A549 (cell line): ENCODE results near the gene ASB5. TPM values are rescaled to one million over a fixed set of nuclear protein-coding genes. Genes with fewer than 3 reads are reported as not detected.

Experiments
- ATAC-seq, 2 experiments: fragments of 200-7000 bp in 1 of 2; fragments of >200 bp in 1 of 2; cut with Nextera tagmentation in 1 of 2; cut with Tn5 transposase in 1 of 2; 3 replicates each; pipeline versions ENCODE4 v1.8.0 to v1.9.1; 2018 to 2020; ENCODE audit warnings: mild to moderate bottlenecking in 1 of 2, moderate library complexity in 1 of 2
- CTCF ChIA-PET: fragments of 300-600 bp; sonication (Branson Sonifier 250); formaldehyde crosslinking; extraction: SDS; loops from one replicate; lab custom pipeline; 2021; ENCODE audit warnings: antibody characterized with exemption, inconsistent platforms; lab: Yijun Ruan, JAX
- POLR2A ChIA-PET: fragments of 350-600 bp; formaldehyde crosslinking; extraction: SDS; loops from one replicate; lab custom pipeline; 2021; ENCODE audit warnings: antibody characterized with exemption, inconsistent platforms; lab: Yijun Ruan, JAX
- DNase-seq, 2 experiments: peaks; one replicate each; pipeline versions ENCODE4 v3.0.0 to v3.0.0-alpha.2; 2011 to 2016; ENCODE audit warnings: low read depth in 1 of 2, low spot score in 1 of 2
- FAIRE-seq: peaks from 2 replicates; lab custom pipeline; 2011; peaks lifted over from hg19 to GRCh38; lab: Jason Lieb, UNC
- H3K27ac ChIP-seq, 2 experiments: fragments of >200 bp; sonication (Bioruptor Twin); formaldehyde crosslinking; 3 replicates each; pipeline ENCODE4 v1.5.1; 2016 to 2017
- H3K4me1 ChIP-seq: fragments of >200 bp; sonication (Bioruptor Twin); formaldehyde crosslinking; 3 replicates; pipeline ENCODE4 v1.6.1; 2016
- H3K4me2 ChIP-seq: fragments of >200 bp; sonication (Bioruptor Twin); formaldehyde crosslinking; 3 replicates; pipeline ENCODE4 v1.6.1; 2016
- H3K4me3 ChIP-seq: fragments of >200 bp; sonication (Bioruptor Twin); formaldehyde crosslinking; 3 replicates; pipeline ENCODE4 v1.5.1; 2016
- H3K9me3 ChIP-seq: fragments of >200 bp; sonication (Bioruptor Twin); formaldehyde crosslinking; 3 replicates; pipeline ENCODE4 v1.6.1; 2016
- CHD2 ChIP-seq: fragments of 150-350 bp; IDR thresholded peaks from 2 replicates; pipeline ENCODE4 v1.6.1; 2014; ENCODE audit warnings: low read length; ENCODE audit not compliant: partially characterized antibody
- EHF ChIP-seq: fragments of 250-450 bp; sonication (Bioruptor Pico); IDR thresholded peaks from 2 replicates; pipeline ENCODE4 v1.5.0; 2020; ENCODE audit warnings: mild to moderate bottlenecking
- EHMT2 ChIP-seq: fragments of 200-600 bp; sonication (generic); IDR thresholded peaks from 2 replicates; pipeline ENCODE4 v1.6.1; 2016; ENCODE audit warnings: antibody characterized with exemption, low read depth, mild to moderate bottlenecking, moderate library complexity
- HDAC2 ChIP-seq: fragments of 200-600 bp; sonication (generic); IDR thresholded peaks from 2 replicates; pipeline ENCODE4 v1.6.1; 2016
- HEYL ChIP-seq: fragments of 250-450 bp; sonication (Bioruptor Pico); IDR thresholded peaks from 2 replicates; pipeline ENCODE4 v1.8.0; 2021; ENCODE audit warnings: mild to moderate bottlenecking, moderate library complexity
- HOXB5 ChIP-seq: fragments of 250-450 bp; sonication (Bioruptor Pico); IDR thresholded peaks from 2 replicates; pipeline ENCODE4 v1.5.0; 2020; ENCODE audit warnings: mild to moderate bottlenecking, moderate library complexity
- JUNB ChIP-seq: fragments of >200 bp; sonication (Bioruptor Twin); formaldehyde crosslinking; IDR thresholded peaks from 2 replicates; pipeline ENCODE4 v1.6.1; 2016
- KDM1A ChIP-seq: fragments of 200-600 bp; sonication (generic); IDR thresholded peaks from 2 replicates; pipeline ENCODE4 v1.6.1; 2016; ENCODE audit warnings: low read depth, mild to moderate bottlenecking
- MAFK ChIP-seq: fragments of 450-650 bp; IDR thresholded peaks from 2 replicates; pipeline ENCODE4 v1.6.1; 2014; ENCODE audit not compliant: partially characterized antibody
- MAZ ChIP-seq: fragments of 150-350 bp; IDR thresholded peaks from 2 replicates; pipeline ENCODE4 v1.6.1; 2014; ENCODE audit warnings: antibody characterized with exemption, low read depth, low read length, borderline replicate concordance
- MYC ChIP-seq: IDR thresholded peaks from 2 replicates; pipeline ENCODE4 v1.6.1; 2012; ENCODE audit warnings: mild to moderate bottlenecking, inconsistent platforms, low read length, improper control_type of control experiment, borderline replicate concordance
- RARB ChIP-seq: fragments of 250-450 bp; sonication (Bioruptor Pico); IDR thresholded peaks from 2 replicates; pipeline ENCODE4 v1.8.0; 2021; ENCODE audit warnings: mild to moderate bottlenecking, moderate library complexity
- RNF2 ChIP-seq: fragments of 200-600 bp; sonication (generic); IDR thresholded peaks from 2 replicates; pipeline ENCODE4 v1.6.1; 2016; ENCODE audit warnings: low read depth, mild to moderate bottlenecking, antibody characterized with exemption, moderate library complexity, borderline replicate concordance
- SMC3 ChIP-seq: fragments of >200 bp; sonication (Bioruptor Twin); formaldehyde crosslinking; IDR thresholded peaks from 3 replicates; pipeline ENCODE4 v1.6.1; 2018; ENCODE audit warnings: inconsistent platforms
- TP53 ChIP-seq: fragments of 250-450 bp; sonication (Bioruptor Pico); IDR thresholded peaks from 2 replicates; pipeline ENCODE4 v1.5.0; 2021; ENCODE audit warnings: mild to moderate bottlenecking, moderate library complexity
- ZNF302 ChIP-seq: fragments of 250-450 bp; sonication (Bioruptor Pico); IDR thresholded peaks from 2 replicates; pipeline ENCODE4 v1.9.0; 2021; ENCODE audit warnings: inconsistent platforms, mild to moderate bottlenecking, moderate library complexity
- WGBS: methylation state at CpG from one replicate; pipeline ENCODE4 v1.1.6; 2017; ENCODE audit errors: missing lambda C conversion rate; 5-methylcytosine and 5-hydroxymethylcytosine counted together
- polyA plus RNA-seq, 4 experiments: library from polyadenylated mRNA; depleted of rRNA in 3 of 4; stranded (reverse); fragments of >200 nt; fragmentation: RNase III in 1 of 4; extraction: RNeasy Plus Mini Kit Qiagen cat#74134 plus additional on column Dnase treatment in 1 of 4; gene quantifications; 2 replicates in 3 of 4; 3 replicates in 1 of 4; pipeline ENCODE4 v1.2.3, GENCODE V29; 2011 to 2017
- TF ChIP-seq, protein P1 (sequence below): fragments of >200 bp; sonication (Bioruptor Twin); formaldehyde crosslinking; IDR thresholded peaks from 2 replicates; pipeline ENCODE4 v1.6.1; 2016
- TF ChIP-seq, protein P2 (sequence below): fragments of >200 bp; sonication (Bioruptor Twin); formaldehyde crosslinking; IDR thresholded peaks from 3 replicates; pipeline ENCODE4 v1.6.1; 2016
- TF ChIP-seq, protein P3 (sequence below): fragments of 250-450 bp; sonication (Bioruptor Pico); IDR thresholded peaks from 2 replicates; pipeline ENCODE4 v1.5.0; 2021; ENCODE audit warnings: mild to moderate bottlenecking, moderate library complexity, borderline replicate concordance
- TF ChIP-seq, protein P4 (sequence below): IDR thresholded peaks from 2 replicates; pipeline ENCODE4 v1.6.1; 2012
- TF ChIP-seq, protein P5 (sequence below): IDR thresholded peaks from 2 replicates; pipeline ENCODE4 v1.6.1; 2012; ENCODE audit warnings: low read depth, borderline replicate concordance

ASB5 gene
- polyA plus RNA-seq, 2 of the 4 experiments (the other 2 are of a cell fraction): not detected

DNA sequence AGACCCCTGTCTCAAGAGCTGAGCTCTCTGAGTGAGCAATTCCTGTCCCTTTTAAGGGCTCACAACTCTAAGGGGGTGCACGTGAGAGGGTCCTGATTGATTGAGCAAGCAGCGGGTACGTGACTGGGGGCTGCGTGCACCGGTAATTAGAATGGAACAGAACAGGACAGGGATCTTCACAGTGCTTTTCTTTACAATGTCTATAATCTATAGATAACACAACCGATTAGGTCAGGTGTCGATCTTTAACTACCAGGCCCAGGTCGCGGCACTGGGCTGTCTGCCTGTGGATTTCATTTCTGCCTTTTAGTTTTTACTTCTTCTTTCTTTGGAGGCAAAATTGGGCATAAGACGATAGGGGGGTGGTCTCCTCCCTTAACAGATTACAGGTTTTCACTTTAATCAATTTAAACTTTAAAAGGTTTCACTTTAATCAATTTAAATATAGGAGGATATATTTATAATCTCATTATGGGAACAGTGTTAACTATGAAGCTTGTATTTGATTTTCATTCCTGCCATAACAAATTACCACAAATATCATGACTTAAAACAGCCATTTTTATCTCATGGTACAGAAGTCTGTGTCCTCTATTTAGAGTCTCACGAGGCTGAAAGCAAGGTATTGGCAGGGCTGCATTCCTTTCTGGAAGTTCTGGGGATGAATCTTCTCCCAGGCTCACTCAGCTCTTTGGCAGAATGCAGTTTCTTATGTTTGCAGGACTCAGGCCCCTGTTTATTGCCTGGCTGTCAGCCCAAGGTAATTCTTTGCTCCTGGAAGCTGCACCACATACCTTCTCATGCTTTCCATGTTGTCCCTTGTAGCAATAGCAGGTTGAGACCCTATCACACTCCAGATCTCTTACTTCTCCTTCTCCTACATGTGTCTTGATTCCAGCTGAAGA lies 78.9 kb downstream of the ASB5 start:
- H3K4me3 ChIP-seq: no peak overlapping the region
- no peak overlapping the region for H3K27ac ChIP-seq
- no peak for DNase-seq
- TF ChIP-seq MAFK: no peak
- no peak for TF ChIP-seq HOXB5 (CRISPR knock-in tag)
- TF ChIP-seq EHF: no peak
- TF ChIP-seq RARB (CRISPR knock-in tag): no peak
- TF ChIP-seq, protein P1, sequence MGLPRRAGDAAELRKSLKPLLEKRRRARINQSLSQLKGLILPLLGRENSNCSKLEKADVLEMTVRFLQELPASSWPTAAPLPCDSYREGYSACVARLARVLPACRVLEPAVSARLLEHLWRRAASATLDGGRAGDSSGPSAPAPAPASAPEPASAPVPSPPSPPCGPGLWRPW: no peak
- no peak for TF ChIP-seq ZNF302 (CRISPR knock-in tag)
- TF ChIP-seq HEYL (CRISPR knock-in tag): no peak
- TF ChIP-seq, protein P2, sequence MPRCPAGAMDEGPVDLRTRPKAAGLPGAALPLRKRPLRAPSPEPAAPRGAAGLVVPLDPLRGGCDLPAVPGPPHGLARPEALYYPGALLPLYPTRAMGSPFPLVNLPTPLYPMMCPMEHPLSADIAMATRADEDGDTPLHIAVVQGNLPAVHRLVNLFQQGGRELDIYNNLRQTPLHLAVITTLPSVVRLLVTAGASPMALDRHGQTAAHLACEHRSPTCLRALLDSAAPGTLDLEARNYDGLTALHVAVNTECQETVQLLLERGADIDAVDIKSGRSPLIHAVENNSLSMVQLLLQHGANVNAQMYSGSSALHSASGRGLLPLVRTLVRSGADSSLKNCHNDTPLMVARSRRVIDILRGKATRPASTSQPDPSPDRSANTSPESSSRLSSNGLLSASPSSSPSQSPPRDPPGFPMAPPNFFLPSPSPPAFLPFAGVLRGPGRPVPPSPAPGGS: no peak
- no peak for TF ChIP-seq TP53 (CRISPR knock-in tag)
- TF ChIP-seq HDAC2: no peak
- no peak for TF ChIP-seq MYC
- TF ChIP-seq RNF2: no peak
- no peak for TF ChIP-seq JUNB
- no peak for TF ChIP-seq KDM1A
- ChIA-PET POLR2A (no interaction called here), CTCF (interaction anchor here (1.0 kb wide), 1 partner anchor 39 kb away, joined by 3 read pairs; no protein-coding TSS in a partner anchor)
- no peak for FAIRE-seq
- ATAC-seq: no peak
- no peaks in the 10 kb centered on the region for H3K9me3 ChIP-seq
- H3K4me1 ChIP-seq: peaks cover 8% of the 10 kb centered on the region; the same call in 1 of the 3 replicates
- no peak overlapping the region for H3K4me2 ChIP-seq
- WGBS: 80% methylated on average over 11 of the region's 11 CpGs

DNA sequence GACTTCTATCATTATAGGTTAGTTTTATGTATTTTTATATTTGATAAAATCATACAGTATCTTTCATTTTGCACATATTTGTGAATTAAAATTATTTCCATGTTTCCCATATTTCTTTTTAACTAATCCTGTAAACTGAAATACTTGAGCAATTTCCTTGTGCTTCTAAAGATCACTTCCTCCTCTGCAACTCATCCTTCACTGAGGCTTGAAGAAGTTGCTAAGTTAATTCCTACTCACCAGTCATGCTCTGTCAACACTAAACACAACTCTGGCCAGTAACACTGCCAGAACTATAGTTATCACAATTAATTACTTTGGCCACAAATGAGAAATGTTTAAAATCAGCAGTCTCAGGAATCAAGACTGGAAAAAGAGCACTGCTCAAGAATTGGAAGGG lies 80.4 kb downstream of the ASB5 start:
- no peaks in the 10 kb centered on the region for H3K9me3 ChIP-seq
- FAIRE-seq (no peak), ATAC-seq (no peak), DNase-seq (no peak)
- ChIA-PET POLR2A (no interaction called here), CTCF (no interaction called here)
- H3K27ac ChIP-seq: no peak overlapping the region
- H3K4me2 ChIP-seq: no peak overlapping the region
- TF ChIP-seq, protein P3, sequence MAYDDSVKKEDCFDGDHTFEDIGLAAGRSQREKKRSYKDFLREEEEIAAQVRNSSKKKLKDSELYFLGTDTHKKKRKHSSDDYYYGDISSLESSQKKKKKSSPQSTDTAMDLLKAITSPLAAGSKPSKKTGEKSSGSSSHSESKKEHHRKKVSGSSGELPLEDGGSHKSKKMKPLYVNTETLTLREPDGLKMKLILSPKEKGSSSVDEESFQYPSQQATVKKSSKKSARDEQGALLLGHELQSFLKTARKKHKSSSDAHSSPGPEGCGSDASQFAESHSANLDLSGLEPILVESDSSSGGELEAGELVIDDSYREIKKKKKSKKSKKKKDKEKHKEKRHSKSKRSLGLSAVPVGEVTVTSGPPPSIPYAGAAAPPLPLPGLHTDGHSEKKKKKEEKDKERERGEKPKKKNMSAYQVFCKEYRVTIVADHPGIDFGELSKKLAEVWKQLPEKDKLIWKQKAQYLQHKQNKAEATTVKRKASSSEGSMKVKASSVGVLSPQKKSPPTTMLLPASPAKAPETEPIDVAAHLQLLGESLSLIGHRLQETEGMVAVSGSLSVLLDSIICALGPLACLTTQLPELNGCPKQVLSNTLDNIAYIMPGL (CRISPR knock-in tag): no peak
- TF ChIP-seq, protein P4, sequence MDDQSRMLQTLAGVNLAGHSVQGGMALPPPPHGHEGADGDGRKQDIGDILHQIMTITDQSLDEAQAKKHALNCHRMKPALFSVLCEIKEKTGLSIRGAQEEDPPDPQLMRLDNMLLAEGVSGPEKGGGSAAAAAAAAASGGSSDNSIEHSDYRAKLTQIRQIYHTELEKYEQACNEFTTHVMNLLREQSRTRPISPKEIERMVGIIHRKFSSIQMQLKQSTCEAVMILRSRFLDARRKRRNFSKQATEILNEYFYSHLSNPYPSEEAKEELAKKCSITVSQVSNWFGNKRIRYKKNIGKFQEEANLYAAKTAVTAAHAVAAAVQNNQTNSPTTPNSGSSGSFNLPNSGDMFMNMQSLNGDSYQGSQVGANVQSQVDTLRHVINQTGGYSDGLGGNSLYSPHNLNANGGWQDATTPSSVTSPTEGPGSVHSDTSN: no peak
- TF ChIP-seq RARB (CRISPR knock-in tag) (no peak), MAZ (no peak), CHD2 (no peak)
- H3K4me1 ChIP-seq: peaks cover 8% of the 10 kb centered on the region; the same call in 1 of the 3 replicates
- H3K4me3 ChIP-seq: no peak overlapping the region

DNA sequence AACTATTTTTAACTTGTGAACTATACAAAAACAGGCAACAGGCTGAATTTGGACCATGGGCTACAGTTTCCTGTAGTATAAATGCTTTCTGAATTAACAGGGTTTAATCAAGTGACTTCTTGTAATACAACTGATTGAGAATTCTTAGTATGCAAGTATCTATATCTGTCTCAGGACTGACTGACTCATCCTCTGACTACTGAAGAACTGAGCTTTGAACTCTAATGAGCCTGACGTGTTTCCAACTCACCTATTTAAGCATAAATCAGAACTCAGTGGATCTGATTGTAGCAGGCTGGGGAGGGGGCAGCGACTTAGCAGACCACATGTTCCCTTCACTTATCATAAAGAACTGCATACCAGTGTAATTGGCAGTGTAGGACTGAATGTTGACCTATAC lies 81.4 kb downstream of the ASB5 start:
- no peak for FAIRE-seq
- POLR2A ChIA-PET: no interaction called here
- no peak for DNase-seq
- 0 out of 3 replicates have a peak, but pooled peaks cover 2% of the 10 kb centered on the region for H3K4me1 ChIP-seq
- 47% methylated on average over 2 of the region's 2 CpGs for WGBS
- H3K4me3 ChIP-seq: no peak overlapping the region
- H3K4me2 ChIP-seq: no peak overlapping the region
- no peak for TF ChIP-seq SMC3
- TF ChIP-seq, protein P5, sequence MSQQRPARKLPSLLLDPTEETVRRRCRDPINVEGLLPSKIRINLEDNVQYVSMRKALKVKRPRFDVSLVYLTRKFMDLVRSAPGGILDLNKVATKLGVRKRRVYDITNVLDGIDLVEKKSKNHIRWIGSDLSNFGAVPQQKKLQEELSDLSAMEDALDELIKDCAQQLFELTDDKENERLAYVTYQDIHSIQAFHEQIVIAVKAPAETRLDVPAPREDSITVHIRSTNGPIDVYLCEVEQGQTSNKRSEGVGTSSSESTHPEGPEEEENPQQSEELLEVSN: no peak
- TF ChIP-seq EHMT2: no peak
- TF ChIP-seq, all 56 proteins: peak for 0
- CTCF ChIA-PET: no interaction called here
- H3K9me3 ChIP-seq: no peaks in the 10 kb centered on the region
- H3K27ac ChIP-seq: no peak overlapping the region
- no peak for ATAC-seq
